GM21619 (cell line): ENCODE measurements around the gene C6orf47.

ENCODE experiments used
- ATAC-seq: cut with Tn5 transposase; IDR thresholded peaks from one replicate; pipeline ENCODE4 v1.9.1; 2021; ENCODE audit not compliant: unreplicated experiment

C6orf47 gene

GRCh38 chr6:31636698-31637596, 23.6 kb downstream of the C6orf47 start:
- ATAC-seq: no peak

- ATAC-seq: no peak
Measured at GRCh38 chr6:31634969-31635575, 25.5 kb downstream of the C6orf47 start.

- ATAC-seq: no peak
Measured at GRCh38 chr6:31634131-31634530, 26.4 kb downstream of the C6orf47 start.

- no peak for ATAC-seq
Measured at GRCh38 chr6:31633447-31633846, 27.1 kb downstream of the C6orf47 start.

- ATAC-seq: no peak
Measured at GRCh38 chr6:31632279-31632946, 28.2 kb downstream of the C6orf47 start.

- no peak for ATAC-seq
Measured at GRCh38 chr6:31631681-31632278, 28.8 kb downstream of the C6orf47 start.

- no peak for ATAC-seq
Measured at GRCh38 chr6:31631209-31631608, 29.4 kb downstream of the C6orf47 start.

- no peak for ATAC-seq
Measured at GRCh38 chr6:31630177-31630934, 30.2 kb downstream of the C6orf47 start.

- no peak for ATAC-seq
Measured at GRCh38 chr6:31629014-31629413, 31.6 kb downstream of the C6orf47 start.

- ATAC-seq: no peak
Measured at GRCh38 chr6:31627690-31628287, 32.8 kb downstream of the C6orf47 start.

GRCh38 chr6:31626952-31627351, 33.6 kb downstream of the C6orf47 start:
- ATAC-seq: no peak

GRCh38 chr6:31624070-31624469, 36.5 kb downstream of the C6orf47 start:
- ATAC-seq: no peak

GRCh38 chr6:31622684-31623091, 37.9 kb downstream of the C6orf47 start:
- no peak for ATAC-seq

- no peak for ATAC-seq
Measured at GRCh38 chr6:31621991-31622390, 38.6 kb downstream of the C6orf47 start.

- ATAC-seq: no peak
Measured at GRCh38 chr6:31621320-31621939, 39.1 kb downstream of the C6orf47 start.

GRCh38 chr6:31620586-31621319, 39.8 kb downstream of the C6orf47 start, which contains the start of gene PRRC2A:
Gene PRRC2A (plus strand): TSS chr6:31620715. CDS start chr6:31622790, 2,075 bp downstream.
- peak; percentile 47 for ATAC-seq

GRCh38 chr6:31619805-31620585, 40.6 kb downstream of the C6orf47 start:
- peak; percentile 71 for ATAC-seq

- no peak for ATAC-seq
Measured at GRCh38 chr6:31617010-31617409, 43.6 kb downstream of the C6orf47 start.
